Loucy (cell line): ENCODE results near the gene CAMTA1.

Experiments used
- H2AFZ ChIP-seq: fragments of 200-600 bp; sonication (generic); 2 replicates; pipeline ENCODE4 v1.6.0; 2016; ENCODE audit warnings: antibody characterized with exemption, mild to moderate bottlenecking, low read length, moderate library complexity
- H3F3A ChIP-seq: fragments of 200-600 bp; 2 replicates; pipeline ENCODE4 v1.6.0; 2016; ENCODE audit warnings: antibody characterized with exemption, low read depth, mild to moderate bottlenecking
- H3K27me3 ChIP-seq: fragments of 200-600 bp; sonication (generic); 2 replicates; pipeline ENCODE4 v1.6.1; 2014; ENCODE audit warnings: low read length, mild to moderate bottlenecking; ENCODE audit not compliant: insufficient read depth, poor library complexity, severe bottlenecking
- H3K36me3 ChIP-seq: fragments of 200-600 bp; sonication (generic); 2 replicates; pipeline ENCODE4 v1.6.1; 2016; ENCODE audit warnings: low read length; ENCODE audit not compliant: insufficient read depth
- H3K4me1 ChIP-seq: fragments of 200-600 bp; sonication (generic); 2 replicates; pipeline ENCODE4 v1.5.1; 2014; ENCODE audit warnings: low read length, mild to moderate bottlenecking; ENCODE audit not compliant: insufficient read depth, poor library complexity, severe bottlenecking
- H3K4me2 ChIP-seq: fragments of 200-600 bp; sonication (generic); 2 replicates; pipeline ENCODE4 v1.6.0; 2014; ENCODE audit warnings: antibody characterized with exemption, low read length, low read depth, mild to moderate bottlenecking; ENCODE audit not compliant: poor library complexity, severe bottlenecking
- H3K4me3 ChIP-seq: fragments of 200-600 bp; sonication (generic); 2 replicates; pipeline ENCODE4 v1.5.1; 2014; ENCODE audit warnings: low read length, mild to moderate bottlenecking, mixed read lengths; ENCODE audit not compliant: poor library complexity, severe bottlenecking
- H3K79me2 ChIP-seq: fragments of 200-600 bp; sonication (generic); 2 replicates; pipeline ENCODE4 v1.6.1; 2014; ENCODE audit warnings: low read length; ENCODE audit not compliant: insufficient read depth
- H3K9ac ChIP-seq: fragments of 200-600 bp; sonication (generic); 2 replicates; pipeline ENCODE4 v1.6.0; 2014; ENCODE audit warnings: mild to moderate bottlenecking, low read depth, low read length, moderate library complexity; ENCODE audit not compliant: poor library complexity, severe bottlenecking
- H3K9me2 ChIP-seq: fragments of 200-600 bp; sonication (generic); replicated peaks from 2 replicates; pipeline ENCODE4 v1.6.1; 2016; ENCODE audit warnings: low read depth, low read length, mixed read lengths
- H3K9me3 ChIP-seq: fragments of 200-600 bp; sonication (generic); 2 replicates; pipeline ENCODE4 v1.6.1; 2014; ENCODE audit warnings: mild to moderate bottlenecking, antibody characterized with exemption, low read length, low read depth; ENCODE audit not compliant: insufficient read depth
- H4K20me1 ChIP-seq: fragments of 200-600 bp; sonication (generic); 2 replicates; pipeline ENCODE4 v1.6.0; 2014; ENCODE audit warnings: antibody characterized with exemption, low read length, mild to moderate bottlenecking; ENCODE audit not compliant: insufficient read depth, poor library complexity, severe bottlenecking
- EZH2phosphoT487 ChIP-seq: fragments of 200-600 bp; IDR thresholded peaks from 2 replicates; pipeline ENCODE4 v1.6.1; 2018; ENCODE audit warnings: antibody characterized with exemption, mild to moderate bottlenecking, moderate library complexity, borderline replicate concordance
- TF ChIP-seq, protein P1 (sequence below): fragments of 200-600 bp; sonication (generic); conservative IDR thresholded peaks from 2 replicates; pipeline ENCODE4 v1.5.1; 2014; ENCODE audit warnings: mild to moderate bottlenecking, antibody characterized with exemption, low read length

The CAMTA1 gene

DNA sequence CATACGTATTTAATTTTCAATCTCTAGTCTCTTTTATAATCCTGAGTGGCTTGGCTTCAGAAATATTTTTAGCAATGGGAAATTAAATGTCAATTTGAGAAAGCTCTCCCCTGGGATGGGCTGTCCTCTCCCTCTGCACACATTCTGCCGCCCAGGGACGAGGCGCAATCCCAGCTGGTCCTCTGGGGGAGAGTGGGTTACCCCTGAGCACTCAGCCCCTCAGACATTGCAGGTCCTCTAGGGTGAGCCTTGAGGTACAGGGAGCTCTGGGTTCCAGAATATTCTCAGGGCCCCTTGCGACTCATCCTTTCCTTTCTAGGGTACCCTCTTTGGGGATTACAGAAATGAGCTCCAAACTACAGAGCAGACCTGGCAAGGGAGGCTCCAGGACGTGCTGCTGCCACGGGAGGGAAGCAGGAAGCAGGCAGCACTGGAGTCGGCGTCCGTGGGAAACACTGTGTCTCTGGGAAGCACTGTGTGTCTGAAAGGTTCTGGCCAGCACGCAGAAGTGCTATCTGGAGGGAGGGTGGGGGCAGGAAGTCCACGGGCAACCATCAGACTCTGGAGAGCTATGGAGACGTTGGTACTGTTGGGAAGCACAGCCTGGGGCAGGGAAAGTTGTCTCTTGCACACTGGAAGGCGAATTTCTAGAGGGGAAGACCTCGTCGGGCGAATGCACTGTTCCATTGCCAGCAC lies 642.5 kb downstream of the CAMTA1 start:
- no peaks in the 10 kb centered on the region for H3K27me3 ChIP-seq
- H3K9me2 ChIP-seq: no peaks in the 10 kb centered on the region
- no peak overlapping the region for H2AFZ ChIP-seq
- TF ChIP-seq EZH2phosphoT487: no peak
- TF ChIP-seq, protein P1, sequence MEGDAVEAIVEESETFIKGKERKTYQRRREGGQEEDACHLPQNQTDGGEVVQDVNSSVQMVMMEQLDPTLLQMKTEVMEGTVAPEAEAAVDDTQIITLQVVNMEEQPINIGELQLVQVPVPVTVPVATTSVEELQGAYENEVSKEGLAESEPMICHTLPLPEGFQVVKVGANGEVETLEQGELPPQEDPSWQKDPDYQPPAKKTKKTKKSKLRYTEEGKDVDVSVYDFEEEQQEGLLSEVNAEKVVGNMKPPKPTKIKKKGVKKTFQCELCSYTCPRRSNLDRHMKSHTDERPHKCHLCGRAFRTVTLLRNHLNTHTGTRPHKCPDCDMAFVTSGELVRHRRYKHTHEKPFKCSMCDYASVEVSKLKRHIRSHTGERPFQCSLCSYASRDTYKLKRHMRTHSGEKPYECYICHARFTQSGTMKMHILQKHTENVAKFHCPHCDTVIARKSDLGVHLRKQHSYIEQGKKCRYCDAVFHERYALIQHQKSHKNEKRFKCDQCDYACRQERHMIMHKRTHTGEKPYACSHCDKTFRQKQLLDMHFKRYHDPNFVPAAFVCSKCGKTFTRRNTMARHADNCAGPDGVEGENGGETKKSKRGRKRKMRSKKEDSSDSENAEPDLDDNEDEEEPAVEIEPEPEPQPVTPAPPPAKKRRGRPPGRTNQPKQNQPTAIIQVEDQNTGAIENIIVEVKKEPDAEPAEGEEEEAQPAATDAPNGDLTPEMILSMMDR: no peak
- no peak overlapping the region for H3K4me3 ChIP-seq
- H3K79me2 ChIP-seq: no peaks in the 10 kb centered on the region
- no peak overlapping the region for H3K9ac ChIP-seq
- H3K4me2 ChIP-seq: no peak overlapping the region
- no peaks in the 10 kb centered on the region for H3K36me3 ChIP-seq
- H3F3A ChIP-seq: no peaks in the 10 kb centered on the region
- no peaks in the 10 kb centered on the region; the same call in 1 of the 2 replicates for H3K9me3 ChIP-seq
- H4K20me1 ChIP-seq: no peaks in the 10 kb centered on the region
- no peaks in the 10 kb centered on the region for H3K4me1 ChIP-seq

DNA sequence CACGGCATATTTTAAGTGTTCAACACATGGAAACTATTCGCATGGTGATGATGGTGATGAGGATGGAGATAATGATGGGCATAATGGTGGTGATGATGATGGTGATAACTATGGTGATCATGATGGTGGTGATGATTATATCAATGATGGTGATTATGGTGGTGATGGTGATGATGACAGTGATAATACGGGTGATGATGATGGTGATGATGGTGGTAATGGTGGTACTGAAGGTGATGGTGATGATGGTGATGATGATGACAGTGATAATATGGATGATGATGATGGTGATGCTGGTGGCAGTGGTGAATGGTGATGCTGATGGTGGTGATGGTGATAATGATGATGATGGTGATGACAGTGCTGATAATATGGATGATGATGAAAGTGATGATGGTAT lies 644.0 kb downstream of the CAMTA1 start:
- H3F3A ChIP-seq: no peaks in the 10 kb centered on the region
- TF ChIP-seq EZH2phosphoT487: no peak
- TF ChIP-seq, protein P1: no peak

DNA sequence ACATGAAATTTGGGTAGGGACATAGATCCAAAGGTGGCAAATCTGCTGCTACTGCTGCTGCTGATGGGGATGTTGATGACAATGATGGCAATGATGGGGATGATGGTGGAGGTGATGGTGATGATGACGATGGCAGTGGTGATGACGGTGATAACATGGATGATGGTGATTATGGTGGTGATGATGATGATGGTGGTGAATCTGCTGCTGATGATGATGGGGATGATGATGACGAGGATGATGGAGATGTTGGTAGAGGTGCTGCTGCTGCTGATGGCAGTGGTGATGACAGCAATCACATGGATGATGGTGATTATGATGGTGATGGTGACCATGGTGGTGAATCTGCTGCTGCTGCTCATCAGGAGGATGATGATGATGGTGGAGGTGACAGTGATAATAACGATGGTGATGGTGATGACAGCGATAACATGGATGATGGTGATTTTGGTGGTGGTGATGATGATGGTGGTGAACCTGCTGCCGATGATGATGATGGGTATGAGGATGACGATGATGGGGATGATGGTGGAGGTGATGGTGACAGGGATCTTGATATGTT lies 644.9 kb downstream of the CAMTA1 start:
- Histone ChIP-seq H4K20me1 (no peaks in the 10 kb centered on the region), H3K9me3 (no peaks in the 10 kb centered on the region; the same call in 1 of the 2 replicates), H3K4me1 (no peaks in the 10 kb centered on the region), H3K4me3 (no peak overlapping the region), H2AFZ (no peak overlapping the region), H3K27me3 (no peaks in the 10 kb centered on the region), H3K36me3 (no peaks in the 10 kb centered on the region), H3K9me2 (no peaks in the 10 kb centered on the region), H3K79me2 (no peaks in the 10 kb centered on the region), H3F3A (no peaks in the 10 kb centered on the region), H3K4me2 (no peak overlapping the region), H3K9ac (no peak overlapping the region)
- no peak for TF ChIP-seq EZH2phosphoT487
- TF ChIP-seq, protein P1: no peak

More for the DNA sequence above, 644.0 kb downstream of the CAMTA1 start:
- no peaks in the 10 kb centered on the region for H3K27me3 ChIP-seq
- no peaks in the 10 kb centered on the region for H3K79me2 ChIP-seq
- no peak overlapping the region for H3K9ac ChIP-seq
- no peak overlapping the region for H3K4me2 ChIP-seq
- H3K36me3 ChIP-seq: no peaks in the 10 kb centered on the region
- H3K9me3 ChIP-seq: no peaks in the 10 kb centered on the region; the same call in 1 of the 2 replicates
- no peak overlapping the region for H2AFZ ChIP-seq
- H3K4me1 ChIP-seq: no peaks in the 10 kb centered on the region
- H4K20me1 ChIP-seq: no peaks in the 10 kb centered on the region
- no peak overlapping the region for H3K4me3 ChIP-seq
- no peaks in the 10 kb centered on the region for H3K9me2 ChIP-seq
